Activated CD4-positive, alpha-beta memory T cell treated with anti-CD3 and anti-CD28 coated beads, Interleukin-2, amount 10 ng/mL, durations not matched to agents 7 days and 5 days (primary cell): Measurements from ENCODE around the gene GFAP. TPM values are rescaled to one million over a fixed set of nuclear protein-coding genes. Genes with fewer than 3 reads are reported as not detected.

Experiments
- CTCF ChIA-PET: fragments of 350-600 bp; sonication (Branson Sonifier 250); formaldehyde crosslinking; loops from one replicate; lab custom pipeline; 2021; ENCODE audit warnings: antibody characterized with exemption, inconsistent platforms; lab: Charles Lee
- POLR2A ChIA-PET: fragments of 350-600 bp; sonication (Branson Sonifier 250); formaldehyde crosslinking; loops from one replicate; lab custom pipeline; 2021; ENCODE audit warnings: antibody characterized with exemption; lab: Charles Lee
- DNase-seq: peaks from one replicate; pipeline ENCODE4 v3.0.0-alpha.2; 2020
- H3K27ac Mint-ChIP-seq: one replicate; pipeline ENCODE4 v1.8.0; 2021; ENCODE audit warnings: mild to moderate bottlenecking, mixed read lengths
- H3K27me3 Mint-ChIP-seq: one replicate; pipeline ENCODE4 v1.8.0; 2021; ENCODE audit warnings: mixed read lengths
- H3K36me3 Mint-ChIP-seq: one replicate; pipeline ENCODE4 v1.8.0; 2021; ENCODE audit warnings: low read depth, mixed read lengths
- H3K4me1 Mint-ChIP-seq: one replicate; pipeline ENCODE4 v1.8.0; 2021; ENCODE audit warnings: mixed read lengths
- H3K4me3 Mint-ChIP-seq: one replicate; pipeline ENCODE4 v1.8.0; 2021; ENCODE audit warnings: mild to moderate bottlenecking, mixed read lengths
- H3K9me3 Mint-ChIP-seq: one replicate; pipeline ENCODE4 v1.8.0; 2021; ENCODE audit warnings: mixed read lengths
- total RNA-seq, 2 experiments: library from RNA; stranded (reverse); gene quantifications; one replicate each; pipeline ENCODE4 v1.2.3, GENCODE V29; 2021

The GFAP gene
- total RNA-seq, 2 experiments from 2014 or later = not detected

DNA sequence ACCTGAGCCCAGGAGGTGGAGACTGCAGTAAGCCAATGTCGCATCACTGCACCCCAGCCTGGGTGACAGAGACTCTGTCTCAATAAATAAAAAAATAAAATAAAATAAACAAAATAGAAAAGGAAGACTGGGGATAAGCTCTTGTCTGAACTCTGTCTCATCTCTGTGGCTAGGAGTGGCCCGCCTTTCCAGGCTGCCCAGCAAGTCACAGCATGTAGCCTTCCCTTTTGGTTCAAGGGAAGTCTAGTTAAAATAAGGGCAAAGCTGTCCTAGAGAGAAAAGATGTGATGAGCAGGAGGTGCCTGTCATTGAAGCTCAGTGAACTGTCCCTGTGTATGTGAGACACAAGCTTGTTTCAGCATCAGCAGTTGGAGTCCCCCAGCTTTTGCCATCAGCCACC lies 2.7 kb upstream of the GFAP start:
- H3K4me3 Mint-ChIP-seq = no peak overlapping the region
- ChIA-PET POLR2A (interaction anchor here (1.3 kb wide), 1 partner anchor 29 kb away, joined by 4 read pairs; no protein-coding TSS in a partner anchor), CTCF (interaction anchor here (0.7 to 1.1 kb wide), 3 partner anchors 129 to 182 kb away, joined by 3 to 6 read pairs (median 3); no protein-coding TSS in a partner anchor)

DNA sequence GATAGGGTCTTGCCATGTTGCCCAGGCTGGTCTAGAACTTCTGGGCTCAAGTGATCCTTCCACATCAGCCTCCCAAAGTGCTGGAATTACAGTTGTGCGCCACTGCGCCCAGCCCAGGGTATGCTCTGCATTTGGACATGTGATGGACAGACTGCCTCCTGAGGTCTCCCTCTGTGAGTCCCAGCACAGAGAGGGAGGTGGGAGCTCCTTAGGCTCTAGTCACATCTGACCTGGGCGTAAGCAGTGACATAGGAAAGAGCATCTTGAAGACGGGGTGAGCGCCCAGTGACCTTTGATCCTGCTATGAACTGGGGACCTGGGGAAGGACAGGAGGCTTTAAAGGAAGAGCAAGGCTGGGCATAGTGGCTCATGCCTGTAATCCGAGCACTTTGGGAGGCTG lies 2.2 kb upstream of the GFAP start:
- H3K4me3 Mint-ChIP-seq = no peak overlapping the region
- H3K9me3 Mint-ChIP-seq = no peaks in the 10 kb centered on the region
- no peaks in the 10 kb centered on the region for H3K36me3 Mint-ChIP-seq
- H3K27ac Mint-ChIP-seq = no peak overlapping the region
- ChIA-PET CTCF (no interaction called here), POLR2A (interaction anchor here (1.3 kb wide), 1 partner anchor 29 kb away, joined by 4 read pairs; no protein-coding TSS in a partner anchor)
- peaks cover 37% of the 10 kb centered on the region for H3K27me3 Mint-ChIP-seq
- no peak for DNase-seq
- H3K4me1 Mint-ChIP-seq = peaks cover 6% of the 10 kb centered on the region

More for the DNA sequence above, 2.7 kb upstream of the GFAP start:
- H3K9me3 Mint-ChIP-seq = no peaks in the 10 kb centered on the region
- no peak for DNase-seq
- no peak overlapping the region for H3K27ac Mint-ChIP-seq
- H3K27me3 Mint-ChIP-seq = peaks cover 35% of the 10 kb centered on the region
- H3K36me3 Mint-ChIP-seq = no peaks in the 10 kb centered on the region
- H3K4me1 Mint-ChIP-seq = peaks cover 5% of the 10 kb centered on the region

DNA sequence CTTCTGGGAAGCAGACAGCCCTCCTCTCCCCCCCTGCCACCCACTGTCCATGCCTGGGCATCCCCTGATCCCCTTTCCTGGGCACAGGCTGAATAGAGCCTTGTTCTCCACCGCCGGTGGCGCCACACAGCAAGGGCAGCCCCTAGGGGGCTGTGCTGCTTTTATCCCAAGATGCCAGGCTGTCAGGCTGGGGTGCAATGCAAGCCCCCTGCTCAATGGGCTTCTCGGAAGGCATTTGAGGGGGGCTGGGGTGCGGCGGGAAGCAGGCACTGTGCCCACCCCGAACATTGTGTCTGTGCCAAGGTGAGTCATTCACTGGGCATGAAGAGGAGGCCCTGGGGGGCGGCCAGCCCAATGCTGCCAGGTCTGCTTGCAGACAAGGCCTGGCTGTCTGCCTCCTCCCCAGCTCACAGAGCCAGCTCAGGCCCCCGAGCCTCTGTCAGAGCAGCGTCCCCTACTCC lies 1.5 kb upstream of the GFAP start:
- POLR2A ChIA-PET = no interaction called here
- peaks cover 41% of the 10 kb centered on the region for H3K27me3 Mint-ChIP-seq
- H3K9me3 Mint-ChIP-seq = no peaks in the 10 kb centered on the region

DNA sequence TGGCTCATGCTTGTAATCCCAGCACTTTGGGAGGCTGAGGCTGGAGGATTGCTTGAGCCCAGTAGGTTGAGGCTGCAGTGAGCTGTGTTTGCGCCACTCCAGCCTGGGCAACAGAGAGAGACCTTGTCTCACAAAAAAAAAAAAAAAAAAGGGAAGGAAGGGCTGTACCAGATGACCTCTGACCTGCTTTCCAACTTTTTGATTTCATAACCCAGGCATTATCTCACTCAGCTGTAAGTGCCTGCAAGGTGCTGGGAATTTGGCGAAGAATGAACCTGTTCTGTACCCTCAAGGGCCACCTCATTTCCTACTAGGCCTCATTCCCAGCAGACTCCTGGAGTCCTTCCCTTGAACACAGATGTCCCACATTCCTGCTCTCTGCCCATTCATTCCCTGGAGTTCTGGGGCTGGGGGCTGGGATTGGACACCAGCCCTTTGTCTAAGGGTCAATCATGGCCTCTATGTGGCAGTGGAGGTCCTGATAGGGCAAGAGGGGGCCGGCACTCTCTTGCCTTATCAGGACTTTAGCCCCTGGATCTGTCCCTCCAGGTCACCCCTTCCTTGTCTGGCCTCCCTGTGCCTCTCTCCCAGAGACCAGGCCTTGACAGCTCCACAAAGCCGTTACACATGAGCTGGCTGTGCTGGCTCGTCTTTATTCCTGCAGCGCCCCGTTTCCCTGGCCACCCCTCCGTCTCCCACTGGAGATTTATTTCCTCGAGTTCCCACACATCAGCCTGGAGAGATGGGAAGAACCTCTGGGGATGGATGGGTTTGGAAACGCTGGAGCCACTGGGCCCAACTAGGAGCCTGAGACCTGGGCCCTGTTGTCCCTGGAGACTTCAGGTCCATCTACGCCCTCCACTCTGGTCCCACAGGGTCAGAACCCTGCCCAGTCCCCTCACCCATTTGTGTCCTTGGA lies 821 bp upstream of the GFAP start:
- H3K27me3 Mint-ChIP-seq = peaks cover 39% of the 10 kb centered on the region
- no peak overlapping the region for H3K4me3 Mint-ChIP-seq
- ChIA-PET POLR2A (no interaction called here), CTCF (interaction anchor here (0.6 kb wide), 1 partner anchor 64 kb away, joined by 6 read pairs; no protein-coding TSS in a partner anchor)
- no peaks in the 10 kb centered on the region for H3K9me3 Mint-ChIP-seq
- H3K4me1 Mint-ChIP-seq = peaks cover 9% of the 10 kb centered on the region
- no peaks in the 10 kb centered on the region for H3K36me3 Mint-ChIP-seq
- no peak overlapping the region for H3K27ac Mint-ChIP-seq
- DNase-seq = no peak

More for the DNA sequence above, 1.5 kb upstream of the GFAP start:
- Mint-ChIP-seq H3K27ac (no peak overlapping the region), H3K4me3 (no peak overlapping the region), H3K4me1 (peaks cover 6% of the 10 kb centered on the region), H3K36me3 (no peaks in the 10 kb centered on the region)
- CTCF ChIA-PET = no interaction called here
- no peak for DNase-seq

DNA sequence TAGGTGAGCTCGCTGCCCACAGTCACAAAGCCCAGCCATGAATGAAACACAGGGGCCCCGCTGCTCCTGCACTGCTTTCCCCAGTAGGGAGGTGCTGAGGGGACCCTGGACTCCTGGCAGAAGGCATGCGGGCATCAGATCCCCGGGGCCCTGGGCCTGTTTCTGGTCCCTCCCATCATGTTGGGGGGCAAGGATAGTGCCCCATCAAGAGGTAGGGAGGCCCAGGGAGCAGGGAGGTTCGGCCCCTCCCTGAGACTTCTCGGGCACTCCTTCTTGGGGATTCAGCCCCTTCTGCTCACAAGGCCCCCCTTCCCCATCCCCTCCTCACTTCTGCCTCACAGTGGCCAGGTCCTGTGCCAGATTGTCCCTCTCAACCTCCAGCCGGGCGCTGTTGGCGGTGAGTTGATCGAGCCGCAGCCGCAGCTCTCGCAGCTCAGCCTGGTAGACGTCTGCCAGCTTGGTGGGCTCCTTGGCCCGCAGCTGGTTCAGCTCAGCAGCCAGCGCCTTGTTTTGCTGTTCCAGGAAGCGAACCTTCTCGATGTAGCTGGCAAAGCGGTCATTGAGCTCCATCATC lies 515 bp downstream of the GFAP start:
- ChIA-PET POLR2A (no interaction called here), CTCF (no interaction called here)
- peaks cover 35% of the 10 kb centered on the region for H3K27me3 Mint-ChIP-seq
- H3K27ac Mint-ChIP-seq = no peak overlapping the region
- no peak for DNase-seq
- H3K9me3 Mint-ChIP-seq = no peaks in the 10 kb centered on the region
- H3K4me1 Mint-ChIP-seq = peaks cover 12% of the 10 kb centered on the region
- no peaks in the 10 kb centered on the region for H3K36me3 Mint-ChIP-seq
- H3K4me3 Mint-ChIP-seq = no peak overlapping the region

DNA sequence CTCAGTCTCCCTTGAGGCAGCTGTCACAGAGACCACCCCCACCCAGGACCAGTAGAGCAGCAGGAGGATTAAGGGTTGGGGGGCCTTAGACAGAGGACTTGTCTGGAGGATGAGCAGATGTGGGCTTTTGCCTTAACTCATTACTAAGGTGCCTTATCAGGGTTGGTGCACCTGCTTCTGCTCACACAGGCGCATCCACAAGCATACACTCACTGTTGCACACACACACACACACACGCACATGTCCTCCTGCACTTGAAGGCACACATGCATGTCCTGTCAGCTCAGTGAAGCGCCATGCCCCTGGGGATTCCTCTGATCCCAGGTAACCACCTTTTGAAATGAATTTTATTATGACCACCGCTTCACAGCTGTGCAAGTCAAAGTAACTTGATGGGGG lies 1.2 kb downstream of the GFAP start:
- Mint-ChIP-seq H3K9me3 (no peaks in the 10 kb centered on the region), H3K27me3 (peaks cover 35% of the 10 kb centered on the region), H3K4me1 (peaks cover 12% of the 10 kb centered on the region), H3K27ac (no peak overlapping the region), H3K4me3 (no peak overlapping the region), H3K36me3 (no peaks in the 10 kb centered on the region)
- ChIA-PET CTCF (no interaction called here), POLR2A (no interaction called here)
- no peak for DNase-seq

DNA sequence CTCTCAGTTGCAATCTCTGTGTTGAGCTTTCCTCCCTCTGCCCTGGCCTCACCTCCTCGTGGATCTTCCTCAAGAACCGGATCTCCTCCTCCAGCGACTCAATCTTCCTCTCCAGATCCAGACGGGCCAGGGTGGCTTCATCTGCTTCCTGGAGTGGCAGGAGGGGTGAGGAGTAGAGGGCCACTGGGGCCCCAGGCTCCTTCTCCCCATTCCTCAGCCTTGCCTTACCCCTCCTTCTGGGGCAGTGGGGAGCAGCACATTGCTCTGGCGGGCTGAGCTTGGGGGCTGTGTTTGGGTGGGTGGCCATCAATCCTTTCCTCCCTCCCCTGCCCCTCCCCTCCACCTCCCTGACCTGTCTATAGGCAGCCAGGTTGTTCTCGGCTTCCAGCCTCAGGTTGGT lies 1.6 kb downstream of the GFAP start:
- POLR2A ChIA-PET = no interaction called here
- peaks cover 35% of the 10 kb centered on the region for H3K27me3 Mint-ChIP-seq
- H3K27ac Mint-ChIP-seq = no peak overlapping the region
- DNase-seq = no peak
- H3K4me1 Mint-ChIP-seq = peaks cover 13% of the 10 kb centered on the region
- H3K4me3 Mint-ChIP-seq = no peak overlapping the region
- no peaks in the 10 kb centered on the region for H3K9me3 Mint-ChIP-seq
- CTCF ChIA-PET = interaction anchor here (0.8 kb wide), 1 partner anchor 108 kb away, joined by 3 read pairs; no protein-coding TSS in a partner anchor
- no peaks in the 10 kb centered on the region for H3K36me3 Mint-ChIP-seq

DNA sequence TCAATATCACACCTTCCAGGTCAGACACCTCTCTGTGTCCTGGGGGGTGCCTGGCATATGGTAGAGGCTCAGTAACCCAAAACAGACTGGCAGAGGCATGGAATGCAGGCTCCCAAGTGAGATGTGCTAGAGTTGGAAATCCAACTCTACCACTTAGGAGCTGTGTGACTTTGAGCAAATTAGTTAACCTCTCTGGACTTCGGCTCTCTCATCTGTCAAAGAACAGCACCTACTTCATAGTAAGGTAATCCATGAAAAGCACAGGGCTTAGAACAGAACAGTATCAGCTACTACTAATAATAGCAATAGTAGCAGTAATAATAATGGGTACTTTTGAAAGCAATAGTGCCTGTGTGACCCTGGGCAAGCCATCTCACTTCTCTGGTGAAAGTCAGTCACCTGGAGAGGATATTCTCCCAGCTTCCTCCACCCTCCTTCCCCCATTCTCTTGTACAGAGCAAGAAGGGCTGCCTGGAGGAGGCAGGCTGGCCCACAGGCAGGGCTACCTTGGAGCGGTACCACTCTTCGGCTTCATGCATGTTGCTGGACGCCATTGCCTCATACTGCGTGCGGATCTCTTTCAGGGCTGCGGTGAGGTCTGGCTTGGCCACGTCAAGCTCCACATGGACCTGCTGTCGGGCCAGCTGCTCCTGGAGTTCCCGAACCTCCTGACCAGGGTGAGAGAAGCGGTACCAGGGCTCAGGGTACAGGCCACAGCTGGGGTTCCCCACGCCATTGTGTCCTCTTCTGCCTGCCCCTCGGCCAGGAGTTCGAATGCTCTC lies 2.3 kb downstream of the GFAP start:
- Mint-ChIP-seq H3K4me3 (no peak overlapping the region), H3K27ac (no peak overlapping the region), H3K4me1 (peaks cover 14% of the 10 kb centered on the region), H3K9me3 (no peaks in the 10 kb centered on the region), H3K36me3 (no peaks in the 10 kb centered on the region), H3K27me3 (peaks cover 32% of the 10 kb centered on the region)
- ChIA-PET POLR2A (interaction anchor here (0.8 kb wide), 2 partner anchors 8 to 14 kb away, joined by 3 to 4 read pairs; partner anchors contain the start of gene EFTUD2), CTCF (interaction anchor here (0.5 to 1.0 kb wide), 3 partner anchors 108 to 112 kb away, joined by 3 read pairs; no protein-coding TSS in a partner anchor)
- no peak for DNase-seq

DNA sequence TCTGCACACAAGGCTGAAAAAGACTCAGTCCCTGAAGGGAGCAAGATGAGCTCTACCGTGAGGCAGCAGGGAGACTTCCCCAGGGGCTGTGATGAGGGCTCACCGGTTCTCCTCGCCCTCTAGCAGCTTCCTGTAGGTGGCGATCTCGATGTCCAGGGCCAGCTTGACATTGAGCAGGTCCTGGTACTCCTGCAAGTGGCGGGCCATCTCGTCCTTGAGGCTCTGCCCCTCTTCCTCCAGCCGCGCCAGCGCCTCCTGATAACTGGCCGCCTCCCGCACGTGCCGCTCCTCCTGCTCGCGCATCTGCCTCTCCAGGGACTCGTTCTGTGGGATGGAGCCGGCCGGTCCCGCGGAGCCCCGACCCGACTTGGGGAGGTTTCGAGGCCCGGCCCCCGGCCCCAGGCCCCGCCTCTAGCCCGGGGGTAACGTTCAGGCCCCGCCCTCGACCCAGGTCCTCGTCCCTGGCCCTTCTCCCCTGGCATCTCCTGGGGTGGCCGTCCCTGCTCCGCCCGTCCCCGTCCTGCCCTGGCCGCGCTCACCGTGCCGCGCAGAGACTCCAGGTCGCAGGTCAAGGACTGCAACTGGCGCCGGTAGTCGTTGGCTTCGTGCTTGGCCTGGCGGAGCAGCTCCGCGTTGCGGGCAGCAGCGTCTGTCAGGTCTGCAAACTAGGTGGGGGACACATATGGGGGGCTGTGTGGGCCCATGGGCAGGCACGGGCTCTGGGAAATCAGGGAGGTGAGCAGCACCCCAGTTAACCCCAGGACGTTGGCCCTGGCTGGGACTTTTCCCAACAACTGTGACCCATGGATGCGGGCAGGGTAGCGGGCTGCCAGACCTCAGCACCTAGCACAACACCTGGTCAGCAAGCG lies 3.9 kb downstream of the GFAP start:
- POLR2A ChIA-PET = interaction anchor here (1.8 to 2.4 kb wide), 2 partner anchors 13 to 36 kb away, joined by 6 read pairs; partner anchors contain the start of genes EFTUD2 and KIF18B
- peak; percentile 60 for DNase-seq
- no peaks in the 10 kb centered on the region for H3K9me3 Mint-ChIP-seq

DNA sequence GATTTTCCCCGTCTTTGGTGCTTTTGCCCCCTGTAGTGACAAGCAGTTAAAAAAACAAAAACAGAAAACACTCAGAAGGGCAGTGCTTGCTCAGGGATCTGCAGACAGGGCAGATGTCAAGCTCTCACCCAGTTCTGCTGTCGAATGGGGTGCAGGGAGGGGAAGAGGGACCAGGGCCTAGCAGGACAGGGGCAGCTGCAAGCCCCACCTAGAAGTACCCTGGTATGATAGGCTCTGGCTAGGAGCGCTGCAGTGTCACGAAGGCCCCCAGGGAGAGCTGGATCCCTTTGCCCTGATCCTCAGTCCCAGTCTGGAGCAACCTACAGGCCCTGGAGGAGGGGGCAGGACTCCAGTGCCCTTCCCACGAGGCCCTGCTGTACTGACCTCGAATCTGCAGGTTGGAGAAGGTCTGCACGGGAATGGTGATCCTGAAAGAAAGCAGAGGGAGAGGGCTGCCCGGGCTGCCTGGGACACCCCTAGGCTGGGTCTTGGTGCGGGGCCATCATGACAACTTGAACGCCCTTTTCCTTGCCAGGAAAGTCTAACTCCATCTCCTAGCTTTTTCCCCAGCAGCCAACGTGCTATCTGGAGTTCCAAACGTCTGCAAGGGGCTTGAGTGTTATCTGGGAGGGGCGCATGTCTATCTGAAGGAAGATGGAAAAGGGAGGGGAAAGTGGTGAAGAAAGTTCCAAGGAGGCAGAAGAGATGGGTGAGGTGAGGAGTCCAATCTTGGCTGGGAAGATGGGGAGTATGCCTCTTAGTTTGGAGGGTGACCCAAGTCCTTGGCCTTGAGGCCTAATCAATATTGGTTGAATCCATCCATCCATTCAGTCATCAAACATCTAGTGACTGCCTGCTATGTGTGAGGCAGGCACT lies 4.8 kb downstream of the GFAP start:
- ChIA-PET POLR2A (interaction anchor here (1.8 to 2.4 kb wide), 2 partner anchors 12 to 37 kb away, joined by 6 read pairs; partner anchors contain the start of genes EFTUD2 and KIF18B), CTCF (interaction anchor here (0.9 to 1.8 kb wide), 6 partner anchors 10 to 225 kb away, joined by 3 to 6 read pairs (median 4); partner anchors contain the start of genes ACBD4 and EFTUD2)
- no peak overlapping the region for H3K4me3 Mint-ChIP-seq

More for the DNA sequence above, 3.9 kb downstream of the GFAP start:
- Mint-ChIP-seq H3K27me3 (peaks cover 31% of the 10 kb centered on the region), H3K36me3 (no peaks in the 10 kb centered on the region), H3K4me3 (no peak overlapping the region), H3K4me1 (peaks cover 14% of the 10 kb centered on the region), H3K27ac (no peak overlapping the region)
- CTCF ChIA-PET = interaction anchor here (1.0 to 1.8 kb wide), 4 partner anchors 12 to 112 kb away, joined by 3 to 6 read pairs (median 4); partner anchors contain the start of gene EFTUD2

More for the DNA sequence above, 4.8 kb downstream of the GFAP start:
- H3K27me3 Mint-ChIP-seq = peaks cover 34% of the 10 kb centered on the region
- no peaks in the 10 kb centered on the region for H3K9me3 Mint-ChIP-seq
- peaks cover 14% of the 10 kb centered on the region for H3K4me1 Mint-ChIP-seq
- no peaks in the 10 kb centered on the region for H3K36me3 Mint-ChIP-seq
- H3K27ac Mint-ChIP-seq = no peak overlapping the region
- DNase-seq = no peak
